NCI-H82 treated with DMSO at 0.1 percent for 48 hours (cell line): ENCODE results near the gene MSRB3.
A peak's percentile ranks its signal among the peaks of the same experiment; 100 is the strongest.
"Not testable (repeated sequence)": the region's sequence is repeated elsewhere in the genome, so short reads cannot be mapped to it uniquely, and the experiment has no call there.

ENCODE experiments used
- DNase-seq: peaks from one replicate; lab custom pipeline; 2025; ENCODE audit not compliant: unreplicated experiment; lab: John Stamatoyannopoulos, UW

The MSRB3 gene

GRCh38 chr12:65285532-65285931, 7.0 kb downstream of the MSRB3 start:
- not testable (repeated sequence) for DNase-seq

DNA sequence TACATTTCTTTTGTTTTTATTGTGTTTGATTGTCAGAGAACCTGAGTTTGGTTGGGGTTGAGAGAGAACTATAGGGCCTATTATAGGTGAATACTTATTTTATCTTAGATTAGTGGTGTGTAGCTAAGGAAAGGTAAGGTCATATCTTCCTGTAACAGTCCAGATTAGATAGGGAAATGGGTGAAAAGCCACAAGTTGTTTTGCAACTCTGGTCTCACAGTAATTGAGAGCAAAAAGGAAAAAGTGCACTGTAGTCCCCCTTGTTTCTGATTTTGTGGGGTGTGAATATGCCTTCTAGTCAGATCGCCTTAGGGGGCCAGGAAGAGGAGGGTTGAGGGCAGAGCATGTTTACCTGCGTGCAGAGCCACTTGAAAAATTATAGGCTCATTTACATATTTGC, 8.9 kb downstream of the MSRB3 start:
- DNase-seq: no peak

GRCh38 chr12:65292241-65292640, 13.8 kb downstream of the MSRB3 start:
- no peak for DNase-seq

GRCh38 chr12:65293735-65294134, 15.3 kb downstream of the MSRB3 start:
- DNase-seq: no peak

DNA sequence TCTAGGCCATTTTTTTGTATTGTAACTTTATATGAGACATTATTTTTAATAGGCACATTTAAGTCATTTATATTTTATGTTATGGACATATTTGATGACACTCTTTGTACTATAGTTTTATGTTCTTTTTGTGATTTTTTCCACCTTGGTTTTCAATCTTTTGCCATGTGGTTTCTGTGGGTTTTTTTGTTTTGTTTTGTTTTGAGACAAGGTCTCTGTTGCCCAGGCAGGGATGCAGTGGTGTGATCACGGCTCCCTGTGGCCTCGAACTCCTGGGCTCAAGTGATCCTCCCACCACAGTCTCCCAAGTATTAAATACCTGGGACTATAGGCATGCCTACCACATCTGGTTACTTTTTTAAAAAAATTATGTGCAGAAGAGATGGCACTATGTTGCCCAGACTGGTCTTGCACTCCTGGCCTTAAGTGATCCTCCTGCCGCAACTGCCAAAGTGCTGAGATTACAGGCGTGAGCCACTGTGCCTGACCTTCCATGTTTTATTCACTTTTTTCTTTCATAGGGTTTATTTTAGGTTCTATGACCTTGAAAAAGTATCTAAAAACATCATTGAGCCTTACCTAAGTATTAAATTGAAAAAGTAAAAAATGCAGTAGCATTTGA, 16.3 kb downstream of the MSRB3 start:
- DNase-seq: no peak

DNA sequence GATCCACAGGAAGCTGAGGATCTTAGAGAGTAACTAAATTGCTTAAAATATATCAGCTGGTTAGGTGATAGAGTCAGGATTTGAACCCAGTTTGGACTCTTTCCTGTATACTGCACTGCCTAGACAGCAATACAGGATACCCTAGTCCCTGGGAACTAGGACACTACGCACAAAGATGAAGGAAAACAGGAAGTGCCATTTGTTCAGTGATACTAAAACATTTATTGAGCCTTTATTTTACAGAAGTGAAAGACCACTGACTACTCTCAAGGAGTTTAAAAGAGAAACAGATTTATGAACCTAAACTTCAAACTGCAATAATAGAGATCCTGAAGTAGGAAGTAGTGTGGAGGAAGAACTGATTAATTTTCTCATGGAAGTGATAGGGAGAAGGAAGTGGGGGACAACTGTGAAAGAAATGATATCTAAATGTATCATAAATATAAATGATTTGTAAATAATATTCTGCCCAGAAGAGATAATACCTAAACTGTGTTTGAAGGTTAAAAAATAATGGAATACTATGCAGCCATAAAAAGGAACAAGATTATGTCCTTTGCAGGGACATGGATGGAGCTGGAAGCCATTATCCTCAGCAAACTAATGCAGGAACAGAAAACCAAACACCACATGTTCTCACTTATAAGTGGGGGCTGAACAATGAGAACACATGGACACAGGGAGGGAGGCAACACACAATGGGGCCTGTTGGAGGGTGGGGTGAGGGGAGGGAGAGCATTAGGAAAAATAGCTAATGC, 18.2 kb downstream of the MSRB3 start:
- no peak for DNase-seq

- DNase-seq: no peak
Observed at GRCh38 chr12:65300097-65300496, 21.6 kb downstream of the MSRB3 start.

DNA sequence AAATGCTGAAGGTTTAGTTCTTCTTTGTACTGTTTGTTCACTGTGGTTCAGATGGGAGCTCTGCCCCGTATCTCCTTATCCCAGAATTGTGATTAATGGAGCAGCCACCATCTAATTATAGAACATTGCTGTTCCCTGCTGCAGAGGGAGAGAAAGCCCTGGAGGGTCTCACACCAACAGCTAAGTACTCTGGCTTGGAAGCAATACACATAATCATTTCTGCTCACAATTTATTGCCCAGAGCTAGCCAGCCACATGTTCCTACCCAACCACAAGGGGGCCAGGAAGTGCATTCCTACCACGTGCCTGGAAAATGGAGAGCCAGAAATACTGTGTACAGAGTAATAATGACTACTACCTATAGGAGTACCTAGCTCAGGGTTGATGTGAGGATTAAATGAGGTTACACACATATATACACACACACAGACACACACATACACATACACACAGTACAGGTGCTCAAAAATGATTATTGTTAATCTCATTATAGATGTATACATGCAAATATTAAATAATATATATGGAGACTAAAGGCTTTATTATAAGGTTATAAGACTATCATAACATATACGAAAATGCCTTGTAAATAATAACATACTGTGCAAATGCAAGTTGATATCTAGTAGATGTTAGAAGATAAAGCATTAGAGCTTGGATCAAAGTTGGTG, 22.3 kb downstream of the MSRB3 start:
- DNase-seq: peak; percentile 12

GRCh38 chr12:65302891-65303290, 24.4 kb downstream of the MSRB3 start:
- no peak for DNase-seq

GRCh38 chr12:65305346-65305950, 27.0 kb downstream of the MSRB3 start:
- no peak for DNase-seq

DNA sequence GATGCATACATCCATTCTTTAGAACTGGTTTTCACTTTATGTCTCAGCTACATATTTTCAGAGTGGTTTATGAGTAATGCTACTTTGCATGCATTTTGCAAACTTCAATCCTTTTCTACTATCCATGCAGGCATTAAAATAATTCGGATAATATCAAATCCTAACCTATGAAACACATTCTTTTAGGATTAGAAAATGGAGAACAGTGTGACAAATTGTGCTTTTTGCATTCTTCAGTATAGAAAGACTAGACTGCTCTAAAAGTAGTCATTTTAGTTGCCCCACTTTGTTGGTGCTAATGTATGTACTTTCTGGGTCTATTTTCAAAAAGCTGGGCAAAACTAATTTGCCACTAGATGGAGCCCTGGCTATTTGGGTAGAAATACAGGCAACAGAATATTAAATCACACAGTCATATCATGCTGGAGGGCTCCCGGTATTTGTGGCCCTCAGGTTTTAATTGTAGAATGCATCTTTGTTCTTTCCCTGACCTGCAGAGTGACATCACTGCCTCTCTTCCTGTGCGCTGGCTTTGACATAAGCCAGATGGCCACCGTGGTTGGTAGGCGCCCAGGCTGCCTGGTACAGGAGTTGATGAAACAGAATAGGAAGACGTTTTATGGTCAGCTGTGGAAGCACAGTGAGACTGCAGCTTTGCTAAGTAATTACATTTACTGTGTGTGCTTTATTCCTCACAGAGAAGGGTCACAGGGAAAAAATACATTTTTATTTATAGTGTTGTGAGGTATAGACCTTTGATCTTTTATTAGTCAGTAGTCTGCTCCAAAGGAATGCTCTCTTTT, 28.1 kb downstream of the MSRB3 start:
- DNase-seq: peak; percentile 48

DNA sequence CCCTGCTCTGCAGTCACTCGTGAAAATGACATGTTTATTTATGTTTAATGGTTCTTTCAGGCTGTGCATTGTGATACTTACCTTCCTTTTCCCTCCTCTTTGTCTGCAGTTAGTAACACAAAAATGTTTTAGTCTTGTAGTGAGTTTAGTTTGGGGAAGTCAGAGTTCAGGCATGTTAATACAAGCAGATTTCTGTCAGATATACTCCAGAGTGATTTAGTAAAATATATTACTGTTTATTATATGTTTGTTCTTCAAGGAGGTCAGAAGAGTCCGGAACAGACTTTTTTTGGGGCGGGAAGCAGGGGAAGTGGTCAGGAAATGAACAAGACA, 28.7 kb downstream of the MSRB3 start:
- DNase-seq: no peak

- DNase-seq: no peak
Observed at GRCh38 chr12:65308006-65308405, 29.5 kb downstream of the MSRB3 start.

DNA sequence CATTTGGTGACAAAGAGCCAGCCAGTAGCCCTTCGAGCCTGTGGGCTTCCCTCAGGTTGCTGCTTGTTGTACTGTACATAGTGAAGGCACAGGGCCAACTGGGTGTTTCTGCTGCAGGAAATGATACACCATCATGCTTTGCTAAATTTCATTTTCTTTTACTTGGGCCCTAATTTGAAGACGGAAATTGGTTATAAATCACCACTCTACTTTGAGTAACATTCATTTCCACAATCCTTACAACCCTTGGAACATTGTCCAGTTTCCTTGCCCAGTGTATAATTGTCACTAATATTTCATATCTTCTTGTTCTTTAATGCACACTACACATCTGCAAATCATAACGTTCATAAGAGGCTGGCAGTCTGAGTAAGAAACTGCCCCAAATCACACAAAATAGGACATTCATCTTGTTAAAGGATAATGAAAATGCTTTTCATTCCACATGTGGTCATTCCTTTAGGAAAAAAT, 30.2 kb downstream of the MSRB3 start:
- DNase-seq: no peak

DNA sequence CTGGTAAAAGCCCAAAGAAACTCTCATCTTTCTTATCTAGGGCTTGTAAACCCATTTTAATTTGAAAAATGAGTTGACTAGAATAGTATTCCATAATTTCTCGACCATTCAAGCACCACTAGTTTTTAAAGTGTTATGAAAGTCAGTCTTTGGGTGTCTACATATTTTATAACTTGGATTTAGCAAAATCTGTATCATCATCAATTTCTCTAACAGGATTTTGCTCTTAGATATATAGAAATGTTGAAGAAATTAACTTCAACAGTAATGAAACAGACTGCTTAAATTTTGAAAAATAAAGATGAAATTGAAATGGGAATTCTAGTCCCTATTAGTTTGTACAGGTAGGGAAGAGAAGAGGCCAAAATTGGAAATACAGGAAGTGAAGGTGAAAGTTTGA, 32.8 kb downstream of the MSRB3 start:
- no peak for DNase-seq

- peak; percentile 41 for DNase-seq
Observed at GRCh38 chr12:65313719-65314317, 35.3 kb downstream of the MSRB3 start.

DNA sequence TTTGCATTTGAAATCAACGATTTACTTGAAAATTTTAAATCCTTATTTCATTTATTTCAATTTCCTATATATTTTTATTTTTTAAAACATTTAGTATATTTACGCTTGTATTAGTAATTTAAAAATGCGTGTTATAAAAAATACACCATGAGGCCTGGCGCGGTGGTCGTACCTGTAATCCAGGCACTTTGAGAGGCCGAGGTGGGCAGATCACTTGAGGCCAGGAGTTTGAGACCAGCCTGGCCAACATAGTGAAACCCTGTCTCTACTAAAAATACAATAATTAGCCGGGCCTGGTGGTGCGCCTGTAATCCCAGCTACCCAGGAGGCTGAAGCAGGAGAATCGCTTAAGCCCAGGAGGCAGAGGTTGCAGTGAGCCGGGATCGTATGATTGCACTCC, 36.8 kb downstream of the MSRB3 start:
- not testable (repeated sequence) for DNase-seq

DNA sequence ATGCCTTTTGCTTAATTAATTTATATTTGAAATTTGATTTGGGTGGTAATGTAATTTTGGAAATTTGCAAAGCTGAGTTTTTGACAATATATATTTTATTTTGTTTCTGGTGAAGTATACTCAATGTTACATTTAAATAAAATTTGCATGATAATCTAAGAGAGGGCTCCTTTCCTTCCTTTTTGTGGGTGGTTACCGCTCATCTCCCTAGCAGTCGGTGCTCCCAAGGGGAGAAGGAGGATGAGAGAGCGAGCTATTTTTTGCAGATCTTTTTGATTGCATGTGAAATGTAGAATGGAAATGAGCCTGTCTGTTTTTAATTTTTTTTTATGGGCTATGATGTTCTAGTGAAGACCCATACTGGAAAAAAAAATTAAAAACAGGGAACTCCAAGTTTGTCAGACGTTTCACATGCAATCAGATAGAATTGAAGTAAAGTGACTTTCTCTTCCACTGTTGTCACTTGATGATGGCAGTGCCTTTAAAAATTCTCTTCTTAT, 39.8 kb downstream of the MSRB3 start:
- no peak for DNase-seq

DNA sequence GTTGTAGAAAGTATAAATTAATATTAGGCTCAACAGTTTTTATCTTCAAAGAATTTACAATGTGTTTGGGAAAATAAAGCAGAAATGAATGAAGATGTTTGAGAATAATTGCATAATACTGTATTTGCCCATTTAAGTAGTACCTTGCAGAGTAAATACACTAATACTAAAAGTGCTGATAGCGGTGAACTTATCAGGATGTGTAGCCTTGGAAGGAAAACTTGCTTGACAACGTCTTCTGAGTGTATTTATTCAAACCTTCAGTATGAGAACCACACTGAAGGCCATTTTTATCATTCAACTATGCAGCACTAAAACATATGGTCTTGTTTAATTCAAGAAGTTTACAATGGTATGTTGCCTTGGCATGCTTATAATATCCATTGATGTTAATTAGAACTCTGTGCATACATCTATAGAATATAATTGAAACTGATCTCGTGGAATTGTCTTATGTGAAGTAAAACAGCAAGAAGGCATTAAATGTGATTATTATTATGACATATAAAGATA, 41.3 kb downstream of the MSRB3 start:
- no peak for DNase-seq

- no peak for DNase-seq
Observed at GRCh38 chr12:65323070-65323469, 44.6 kb downstream of the MSRB3 start.
